Measurements from ENCODE around the gene ZFR. TPM values are rescaled to one million over a fixed set of nuclear protein-coding genes. Genes with fewer than 3 reads are reported as not detected.

Gene ZFR
- total RNA-seq, 2 donors from 2014 or later = 59.1 to 67.9 TPM

DNA sequence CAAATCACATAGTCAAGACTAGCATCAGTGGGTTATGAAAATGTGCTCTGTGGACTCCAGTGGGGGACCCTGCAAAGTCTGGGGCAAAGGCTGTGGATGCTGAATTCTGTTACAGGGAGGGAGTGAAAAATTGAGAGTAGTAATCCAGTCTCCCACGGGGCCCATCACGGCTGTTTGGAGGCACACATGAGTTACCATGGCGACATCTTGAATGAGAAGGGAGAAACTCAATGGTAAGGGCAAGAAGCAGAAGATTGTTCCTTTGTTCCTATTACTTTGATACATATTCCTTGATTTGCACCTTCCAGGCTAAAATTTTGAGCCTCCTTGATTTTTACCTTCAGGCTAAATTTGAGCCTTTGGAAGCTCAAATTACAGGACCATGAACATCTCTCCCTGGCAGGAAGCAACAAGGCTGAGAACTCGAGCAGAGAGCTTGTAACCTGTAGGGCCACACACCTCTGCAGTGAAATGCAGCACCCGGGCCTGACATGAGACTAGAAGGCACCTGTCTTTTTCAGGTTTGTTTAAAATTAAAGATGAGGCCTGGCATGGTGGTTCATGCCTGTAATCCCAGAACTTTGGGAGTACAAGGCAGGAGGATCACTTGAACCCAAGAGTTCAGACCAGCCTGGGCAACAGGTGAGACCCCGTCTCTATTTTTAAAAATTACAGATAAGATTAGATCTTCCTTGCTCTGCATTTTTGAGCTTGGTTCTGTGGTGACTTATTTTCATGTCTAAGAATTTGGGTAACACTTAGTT is 31.0 kb upstream of the ZFR start:
- peaks cover 89% of the 10 kb centered on the region for H3K27me3 ChIP-seq (ENCODE audit: control insufficient read depth, insufficient read depth, low read length, poor library complexity, severe bottlenecking)
- no peaks in the 10 kb centered on the region for H3K9me3 ChIP-seq (ENCODE audit: control insufficient read depth, low read length)
- peaks cover 8% of the 10 kb centered on the region for H3K4me1 Mint-ChIP-seq
- H3K27ac Mint-ChIP-seq = no peak overlapping the region
- peak overlapping the region; percentile 64 for H3K27ac ChIP-seq (ENCODE audit: low read depth, low read length)
- H3K4me3 Mint-ChIP-seq = no peak overlapping the region
- no peaks in the 10 kb centered on the region for H3K4me1 ChIP-seq (ENCODE audit: control insufficient read depth, insufficient read depth, low read length)
- H3K4me3 ChIP-seq (ENCODE audit: low read length) = no peak overlapping the region
- TF ChIP-seq, protein P1, sequence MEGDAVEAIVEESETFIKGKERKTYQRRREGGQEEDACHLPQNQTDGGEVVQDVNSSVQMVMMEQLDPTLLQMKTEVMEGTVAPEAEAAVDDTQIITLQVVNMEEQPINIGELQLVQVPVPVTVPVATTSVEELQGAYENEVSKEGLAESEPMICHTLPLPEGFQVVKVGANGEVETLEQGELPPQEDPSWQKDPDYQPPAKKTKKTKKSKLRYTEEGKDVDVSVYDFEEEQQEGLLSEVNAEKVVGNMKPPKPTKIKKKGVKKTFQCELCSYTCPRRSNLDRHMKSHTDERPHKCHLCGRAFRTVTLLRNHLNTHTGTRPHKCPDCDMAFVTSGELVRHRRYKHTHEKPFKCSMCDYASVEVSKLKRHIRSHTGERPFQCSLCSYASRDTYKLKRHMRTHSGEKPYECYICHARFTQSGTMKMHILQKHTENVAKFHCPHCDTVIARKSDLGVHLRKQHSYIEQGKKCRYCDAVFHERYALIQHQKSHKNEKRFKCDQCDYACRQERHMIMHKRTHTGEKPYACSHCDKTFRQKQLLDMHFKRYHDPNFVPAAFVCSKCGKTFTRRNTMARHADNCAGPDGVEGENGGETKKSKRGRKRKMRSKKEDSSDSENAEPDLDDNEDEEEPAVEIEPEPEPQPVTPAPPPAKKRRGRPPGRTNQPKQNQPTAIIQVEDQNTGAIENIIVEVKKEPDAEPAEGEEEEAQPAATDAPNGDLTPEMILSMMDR (conservative IDR thresholded peaks at IDR 0.05) = no peak
- WGBS, 2 experiments (ENCODE audit: insufficient coverage in 1 of 2, insufficient read length in 1 of 2) = 67 to 88% methylated on average over 5 to 6 of the region's 6 CpGs
- peaks cover 78% of the 10 kb centered on the region for H3K27me3 Mint-ChIP-seq (ENCODE audit: insufficient read depth)
- H3K9ac ChIP-seq (ENCODE audit: extremely low read depth, low read length, poor library complexity, severe bottlenecking) = no peak overlapping the region
- no peaks in the 10 kb centered on the region for H3K36me3 ChIP-seq (ENCODE audit: control insufficient read depth, insufficient read depth, low read length)
- H3K36me3 Mint-ChIP-seq (ENCODE audit: low read depth) = no peaks in the 10 kb centered on the region
- DNase-seq = no peak
- no peaks in the 10 kb centered on the region for H3K9me3 Mint-ChIP-seq

DNA sequence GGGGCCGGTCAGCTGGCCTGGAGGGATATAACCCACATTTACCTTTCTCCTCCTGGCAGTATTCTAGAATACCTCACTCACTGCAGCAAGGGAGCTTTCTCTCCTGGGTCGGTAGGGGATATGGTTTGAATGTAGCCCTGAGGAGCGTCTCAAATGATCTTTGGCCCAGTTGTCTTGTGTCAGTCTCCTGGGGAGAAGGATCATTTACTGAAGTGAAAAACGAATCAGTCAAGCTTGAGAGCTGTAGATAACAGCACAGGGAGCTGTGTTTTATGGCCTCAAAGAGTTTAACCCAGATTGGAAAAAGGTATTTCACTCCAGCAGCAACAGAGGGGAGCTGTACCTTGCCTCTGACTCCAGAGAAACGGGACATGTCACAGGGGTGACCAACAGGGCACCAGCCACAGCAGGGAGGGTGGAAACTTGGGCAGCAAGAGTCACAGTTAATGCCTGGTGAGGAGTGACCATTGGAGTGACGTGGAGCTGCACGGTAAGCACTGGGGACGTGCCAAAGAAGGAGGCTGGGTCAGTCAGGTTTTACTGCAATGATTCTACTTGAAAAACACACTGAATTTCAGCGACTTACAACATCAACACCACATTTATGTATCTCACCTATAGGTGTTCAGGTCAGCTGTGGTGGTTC is 29.8 kb upstream of the ZFR start:
- 68 to 79% methylated on average over 5 to 9 of the region's 9 CpGs for WGBS, 2 experiments (ENCODE audit: insufficient coverage in 1 of 2, insufficient read length in 1 of 2)
- no peak for DNase-seq
- H3K27me3 ChIP-seq (ENCODE audit: control insufficient read depth, insufficient read depth, low read length, poor library complexity, severe bottlenecking) = peaks cover 90% of the 10 kb centered on the region
- Mint-ChIP-seq H3K4me1 (peaks cover 8% of the 10 kb centered on the region), H3K27me3 (ENCODE audit: insufficient read depth) (peaks cover 76% of the 10 kb centered on the region), H3K4me3 (no peak overlapping the region), H3K27ac (no peak overlapping the region), H3K36me3 (ENCODE audit: low read depth) (no peaks in the 10 kb centered on the region), H3K9me3 (no peaks in the 10 kb centered on the region)
- no peak overlapping the region for H3K4me3 ChIP-seq (ENCODE audit: low read length)
- H3K36me3 ChIP-seq (ENCODE audit: control insufficient read depth, insufficient read depth, low read length) = no peaks in the 10 kb centered on the region
- no peaks in the 10 kb centered on the region for H3K9me3 ChIP-seq (ENCODE audit: control insufficient read depth, low read length)
- H3K9ac ChIP-seq (ENCODE audit: extremely low read depth, low read length, poor library complexity, severe bottlenecking) = no peak overlapping the region
- H3K27ac ChIP-seq (ENCODE audit: low read depth, low read length) = no peak overlapping the region
- H3K4me1 ChIP-seq (ENCODE audit: control insufficient read depth, insufficient read depth, low read length) = no peaks in the 10 kb centered on the region
- TF ChIP-seq, protein P1 (conservative IDR thresholded peaks at IDR 0.05) = no peak

DNA sequence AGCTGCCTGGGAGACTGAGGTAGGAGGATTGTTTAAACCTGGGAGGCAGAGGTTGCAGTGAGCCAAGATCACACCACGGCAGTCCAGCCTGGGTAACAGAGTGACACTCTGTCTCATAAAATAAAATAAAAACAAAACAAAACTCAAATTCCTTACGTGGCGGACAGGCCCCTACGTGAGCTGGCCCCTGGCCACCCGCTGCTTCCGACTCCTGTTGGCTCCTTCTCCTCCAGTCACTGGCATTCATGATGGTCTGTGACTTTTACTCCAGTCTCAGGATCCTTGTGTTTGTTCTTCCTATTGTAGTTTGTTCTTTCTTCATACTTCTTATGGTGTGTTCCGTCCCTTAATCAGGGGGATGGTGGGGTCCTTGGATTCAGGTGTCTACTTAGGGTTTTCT is 28.5 kb upstream of the ZFR start:
- H3K4me3 Mint-ChIP-seq = no peak overlapping the region
- H3K27ac ChIP-seq (ENCODE audit: low read depth, low read length) = no peak overlapping the region
- no peaks in the 10 kb centered on the region for H3K36me3 Mint-ChIP-seq (ENCODE audit: low read depth)
- H3K9ac ChIP-seq (ENCODE audit: extremely low read depth, low read length, poor library complexity, severe bottlenecking) = no peak overlapping the region
- no peak overlapping the region for H3K4me3 ChIP-seq (ENCODE audit: low read length)
- no peaks in the 10 kb centered on the region for H3K9me3 Mint-ChIP-seq
- peaks cover 90% of the 10 kb centered on the region for H3K27me3 ChIP-seq (ENCODE audit: control insufficient read depth, insufficient read depth, low read length, poor library complexity, severe bottlenecking)
- H3K27me3 Mint-ChIP-seq (ENCODE audit: insufficient read depth) = peaks cover 69% of the 10 kb centered on the region
- no peaks in the 10 kb centered on the region for H3K4me1 ChIP-seq (ENCODE audit: control insufficient read depth, insufficient read depth, low read length)
- H3K27ac Mint-ChIP-seq = no peak overlapping the region
- no peaks in the 10 kb centered on the region for H3K9me3 ChIP-seq (ENCODE audit: control insufficient read depth, low read length)
- TF ChIP-seq, protein P1 (conservative IDR thresholded peaks at IDR 0.05) = no peak
- no peak for DNase-seq
- H3K36me3 ChIP-seq (ENCODE audit: control insufficient read depth, insufficient read depth, low read length) = no peaks in the 10 kb centered on the region
- H3K4me1 Mint-ChIP-seq = peaks cover 8% of the 10 kb centered on the region
- 91 to 93% methylated on average over 7 of the region's 7 CpGs for WGBS, 2 experiments (ENCODE audit: insufficient coverage in 1 of 2, insufficient read length in 1 of 2)

Data from endodermal cell (in vitro differentiated cells).